Neutrophil (primary cell): ENCODE data around the gene SDCBP2.

Source experiments
- H3K27ac ChIP-seq: fragments of 200-600 bp; sonication (generic); 2 replicates; pipeline ENCODE4 v1.5.1; 2016; ENCODE audit warnings: mild to moderate bottlenecking, moderate library complexity
- H3K27me3 ChIP-seq: fragments of 200-600 bp; sonication (generic); 2 replicates; pipeline ENCODE4 v1.6.0; 2016; ENCODE audit warnings: mild to moderate bottlenecking
- H3K36me3 ChIP-seq: fragments of 200-600 bp; sonication (generic); 2 replicates; pipeline ENCODE4 v1.5.1; 2017
- H3K4me1 ChIP-seq, 2 experiments: fragments of 200-600 bp in 1 of 2; sonication (generic) in 1 of 2; 1 replicate in 1 of 2; 2 replicates in 1 of 2; pipeline versions ENCODE4 v1.5.1 to v1.6.1; 2013 to 2016; ENCODE audit warnings: low read depth in 1 of 2, low read length in 1 of 2, mild to moderate bottlenecking in 1 of 2, moderate library complexity in 1 of 2; ENCODE audit not compliant: control insufficient read depth in 1 of 2, insufficient read depth in 1 of 2
- H3K4me3 ChIP-seq, 2 experiments: fragments of 200-600 bp in 1 of 2; sonication (generic) in 1 of 2; 1 replicate in 1 of 2; 2 replicates in 1 of 2; pipeline ENCODE4 v1.5.1; 2013 to 2016; ENCODE audit warnings: low read depth in 1 of 2, low read length in 1 of 2, mild to moderate bottlenecking in 1 of 2, moderate library complexity in 1 of 2
- H3K9me3 ChIP-seq: fragments of 200-600 bp; sonication (generic); 2 replicates; pipeline ENCODE4 v1.5.1; 2016
- TF ChIP-seq, protein P1 (sequence below): fragments of 200-600 bp; sonication (generic); IDR thresholded peaks from 2 replicates; pipeline ENCODE4 v1.5.1; 2016; ENCODE audit warnings: antibody characterized with exemption

The SDCBP2 gene

DNA sequence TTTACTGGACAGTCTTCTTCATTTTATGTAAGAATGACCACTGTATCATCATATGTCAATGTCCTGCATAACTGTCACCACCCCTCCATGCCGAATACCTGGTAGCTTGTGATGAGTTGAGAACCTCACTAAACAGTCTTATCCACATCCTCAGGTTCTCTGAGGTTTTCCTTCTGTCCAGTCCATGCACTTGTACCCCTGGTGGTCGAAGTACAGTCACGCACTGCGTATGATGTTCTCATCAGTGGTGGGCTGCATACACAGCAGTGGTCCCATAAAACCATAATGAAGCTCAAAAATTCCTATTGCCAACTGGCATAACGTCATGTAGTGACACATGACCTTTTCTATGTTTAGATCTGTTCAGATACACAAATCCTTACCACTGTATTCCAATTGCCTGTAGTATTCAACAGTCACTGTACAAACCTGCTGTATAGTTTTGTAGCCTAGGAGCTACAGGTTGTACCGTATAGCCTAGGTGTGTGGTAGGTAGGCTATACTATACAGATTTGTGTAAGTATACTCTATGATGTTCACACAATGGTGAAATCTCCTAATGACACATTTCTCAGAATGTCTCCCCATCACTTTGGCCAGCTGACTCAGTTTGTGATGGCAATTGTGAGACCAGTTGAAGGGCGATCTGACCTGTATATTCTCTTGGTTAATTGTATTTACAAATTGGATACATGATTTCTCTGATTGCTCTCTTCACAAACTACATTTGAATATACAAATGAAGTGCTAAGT, 31.3 kb upstream of the SDCBP2 start:
- Histone ChIP-seq H3K27ac (peak overlapping the region; percentile 52), H3K4me3 (no peak overlapping the region), H3K9me3 (no peaks in the 10 kb centered on the region), H3K36me3 (peaks cover 23% of the 10 kb centered on the region), H3K27me3 (no peaks in the 10 kb centered on the region), H3K4me1 (peaks cover 37 to 38% of the 10 kb centered on the region in 2 experiments)
- TF ChIP-seq, protein P1, sequence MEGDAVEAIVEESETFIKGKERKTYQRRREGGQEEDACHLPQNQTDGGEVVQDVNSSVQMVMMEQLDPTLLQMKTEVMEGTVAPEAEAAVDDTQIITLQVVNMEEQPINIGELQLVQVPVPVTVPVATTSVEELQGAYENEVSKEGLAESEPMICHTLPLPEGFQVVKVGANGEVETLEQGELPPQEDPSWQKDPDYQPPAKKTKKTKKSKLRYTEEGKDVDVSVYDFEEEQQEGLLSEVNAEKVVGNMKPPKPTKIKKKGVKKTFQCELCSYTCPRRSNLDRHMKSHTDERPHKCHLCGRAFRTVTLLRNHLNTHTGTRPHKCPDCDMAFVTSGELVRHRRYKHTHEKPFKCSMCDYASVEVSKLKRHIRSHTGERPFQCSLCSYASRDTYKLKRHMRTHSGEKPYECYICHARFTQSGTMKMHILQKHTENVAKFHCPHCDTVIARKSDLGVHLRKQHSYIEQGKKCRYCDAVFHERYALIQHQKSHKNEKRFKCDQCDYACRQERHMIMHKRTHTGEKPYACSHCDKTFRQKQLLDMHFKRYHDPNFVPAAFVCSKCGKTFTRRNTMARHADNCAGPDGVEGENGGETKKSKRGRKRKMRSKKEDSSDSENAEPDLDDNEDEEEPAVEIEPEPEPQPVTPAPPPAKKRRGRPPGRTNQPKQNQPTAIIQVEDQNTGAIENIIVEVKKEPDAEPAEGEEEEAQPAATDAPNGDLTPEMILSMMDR = no peak

DNA sequence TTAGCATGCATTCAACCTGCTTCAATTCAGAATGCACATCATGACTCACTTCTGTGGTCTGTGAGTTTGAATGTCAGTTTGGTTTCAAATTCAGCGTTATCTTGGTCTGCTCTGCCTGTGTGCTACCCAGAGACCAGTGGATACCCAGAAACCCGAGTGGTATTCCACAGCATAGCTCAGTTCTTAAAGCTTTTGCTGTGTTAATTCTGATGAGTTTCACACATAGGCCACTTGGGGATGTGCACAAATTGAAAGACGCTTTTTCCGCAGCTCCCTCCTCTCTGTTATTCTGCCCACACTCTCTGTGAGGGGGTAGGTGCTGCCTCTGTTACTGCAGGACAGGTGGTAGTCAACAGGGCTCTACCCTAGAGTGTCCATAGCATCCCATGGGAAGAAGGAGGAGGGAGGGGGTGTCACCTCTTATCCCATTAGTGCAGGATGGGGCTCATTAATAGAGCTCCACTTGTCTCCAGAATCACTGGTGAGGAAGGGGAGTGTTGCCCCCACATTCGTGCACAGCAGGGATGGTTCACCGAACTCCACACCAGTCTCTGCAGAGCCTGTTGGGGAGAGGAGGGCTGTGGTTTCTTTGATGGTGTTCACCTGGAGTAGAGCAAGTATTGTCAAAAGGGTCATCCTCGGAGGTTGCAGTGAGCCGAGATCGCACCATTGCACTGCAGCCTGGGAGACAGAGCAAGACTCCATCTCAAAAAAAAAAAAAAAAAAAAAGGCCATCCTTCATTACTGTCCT, 29.2 kb upstream of the SDCBP2 start:
- Histone ChIP-seq H3K4me3 (no peak overlapping the region), H3K27me3 (no peaks in the 10 kb centered on the region), H3K27ac (no peak overlapping the region), H3K36me3 (peaks cover 25% of the 10 kb centered on the region), H3K4me1 (peaks cover 15 to 17% of the 10 kb centered on the region in 2 experiments), H3K9me3 (no peaks in the 10 kb centered on the region)
- TF ChIP-seq, protein P1 = no peak

- H3K9me3 ChIP-seq = no peaks in the 10 kb centered on the region
- no peak overlapping the region for H3K4me3 ChIP-seq
- no peak overlapping the region for H3K27ac ChIP-seq
- no peaks in the 10 kb centered on the region for H3K27me3 ChIP-seq
- H3K4me1 ChIP-seq = no peaks in the 10 kb centered on the region
- H3K36me3 ChIP-seq = peaks cover 13% of the 10 kb centered on the region
- TF ChIP-seq, protein P1 = no peak
Observed at GRCh38 chr20:1353956-1354355, 25.0 kb upstream of the SDCBP2 start.

DNA sequence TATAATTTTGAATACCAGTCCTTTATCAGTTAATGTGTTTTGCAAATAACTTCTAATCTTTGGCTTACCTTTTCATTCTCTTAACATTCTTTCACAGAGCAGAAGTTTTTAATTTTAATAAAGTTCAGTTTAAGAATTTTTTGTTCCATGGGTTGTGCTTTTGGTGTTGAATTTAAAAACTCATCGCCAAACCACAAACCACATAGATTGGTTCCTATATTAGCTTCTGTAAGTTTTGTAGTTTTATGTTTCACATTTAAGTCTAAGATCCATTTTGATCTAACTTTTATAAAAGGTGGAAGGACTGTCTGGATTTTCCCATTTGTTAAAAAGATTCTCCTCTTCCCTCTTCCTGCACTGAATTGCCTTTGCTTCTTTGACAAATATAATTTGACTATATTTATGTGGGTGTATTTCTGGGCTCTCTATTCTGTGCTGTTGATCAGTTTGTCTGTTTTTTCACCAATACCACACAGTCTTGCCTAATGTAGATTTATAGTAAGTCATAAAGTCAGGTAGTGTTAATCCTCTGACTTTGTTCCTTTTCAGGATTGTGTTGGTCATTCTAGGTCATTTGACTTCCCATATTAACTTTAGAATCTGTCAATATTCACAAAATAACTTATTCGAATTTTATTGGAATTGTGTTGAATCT, 17.5 kb upstream of the SDCBP2 start:
- TF ChIP-seq, protein P1 = no peak
- Histone ChIP-seq H3K27me3 (no peaks in the 10 kb centered on the region), H3K4me1 (no peaks in the 10 kb centered on the region), H3K27ac (no peak overlapping the region), H3K9me3 (no peaks in the 10 kb centered on the region), H3K4me3 (no peak overlapping the region), H3K36me3 (no peaks in the 10 kb centered on the region)

GRCh38 chr20:1345756-1346093, 16.8 kb upstream of the SDCBP2 start:
- Histone ChIP-seq H3K36me3 (no peaks in the 10 kb centered on the region), H3K27me3 (no peaks in the 10 kb centered on the region), H3K4me1 (no peaks in the 10 kb centered on the region), H3K9me3 (no peaks in the 10 kb centered on the region), H3K27ac (no peak overlapping the region), H3K4me3 (no peak overlapping the region)
- TF ChIP-seq, protein P1 = no peak
